ENCODE data around the gene FAM111A. TPM values are rescaled to one million over a fixed set of nuclear protein-coding genes. Genes with fewer than 3 reads are reported as not detected.
A peak's percentile ranks its signal among the peaks of the same experiment; 100 is the strongest.
"Not testable (repeated sequence)": the region's sequence is repeated elsewhere in the genome, so short reads cannot be mapped to it uniquely, and the experiment has no call there.

FAM111A gene
- total and polyA plus RNA-seq, 10 of the 15 experiments (the other 5 are each of a cell fraction or from before 2014, with no cell fraction given) = 26.6 to 95.0 (median 67.5) TPM

GRCh38 chr11:59135648-59136461, 6.8 kb upstream of the FAM111A start (continued):
- no peak for TF ChIP-seq MEF2B (IDR thresholded peaks at IDR 0.05; ENCODE audit: partially characterized antibody, poor library complexity, severe bottlenecking)
- TF ChIP-seq TCF3 (IDR thresholded peaks at IDR 0.05; ENCODE audit: borderline replicate concordance, insufficient read depth, low read depth, low read length) = no peak
- TF ChIP-seq IKZF2 (IDR thresholded peaks at IDR 0.05) = no peak
- TF ChIP-seq SRF (IDR thresholded peaks at IDR 0.05; ENCODE audit: low read depth in 2 of 2, low read length in 2 of 2) = 0 out of 4 replicates have a peak, but pooled peaks of 1 of the 2 experiments have one; percentile 16
- TF ChIP-seq ATF3 (IDR thresholded peaks at IDR 0.05; ENCODE audit: borderline replicate concordance, extremely low read depth, low read depth, low read length) = no peak
- TF ChIP-seq TCF12 (IDR thresholded peaks at IDR 0.05; ENCODE audit: low read depth, low read length) = no peak
- peak; percentile 36; the same call in 1 of the 2 replicates for TF ChIP-seq PKNOX1 (IDR thresholded peaks at IDR 0.05)
- no peak for TF ChIP-seq RFX5 (IDR thresholded peaks at IDR 0.05; ENCODE audit: low read depth, low read length)
- no peak for TF ChIP-seq RBBP5 (conservative IDR thresholded peaks at IDR 0.05)
- TF ChIP-seq NR2C2 (IDR thresholded peaks at IDR 0.05; ENCODE audit: borderline replicate concordance, control insufficient read depth, insufficient read length, low read depth) = no peak
- TF ChIP-seq PML (IDR thresholded peaks at IDR 0.05; ENCODE audit: low read length) = no peak

- H3K27me3 ChIP-seq (replicated peaks in 1 of 2; ENCODE audit: control insufficient read depth in 2 of 2, insufficient read depth in 2 of 2, low read length in 1 of 2); H4K20me1 ChIP-seq (ENCODE audit: control insufficient read depth, insufficient read depth); H3K9me3 ChIP-seq (replicated peaks; ENCODE audit: control insufficient read depth, insufficient read depth, low read length); H2AFZ ChIP-seq (ENCODE audit: control insufficient read depth, low read depth, low read length); H3K4me1 ChIP-seq (ENCODE audit: control insufficient read depth, insufficient read depth, low read length); FAIRE-seq; ATAC-seq; POLR2A ChIA-PET; H3K79me2 ChIP-seq (ENCODE audit: control insufficient read depth, insufficient read depth, low read length); H3K4me3 ChIP-seq; H3K36me3 ChIP-seq (ENCODE audit: control insufficient read depth in 2 of 2, insufficient read depth in 2 of 2, low read length in 1 of 2); H3K9ac ChIP-seq (ENCODE audit: control insufficient read depth, insufficient read depth, low read length); in situ Hi-C loops (cut with MboI); H3K4me2 ChIP-seq (ENCODE audit: control insufficient read depth, insufficient read depth); H3K27ac ChIP-seq (ENCODE audit: control insufficient read depth, insufficient read depth); BruUV-seq (replicated peaks); DNase-seq (ENCODE audit: low read depth, low spot score): not testable (repeated sequence)
- RAD21 ChIA-PET (ENCODE audit: unreplicated experiment) = interaction anchor here (1.2 to 3.7 kb wide), 10 partner anchors 11 to 78 kb away, joined by 3 to 33 read pairs (median 8); partner anchors contain the start of gene FAM111B
- intact Hi-C loops (cut with micrococcal nuclease; ENCODE audit: unreplicated experiment) = loop anchor here (1.0 to 10.0 kb wide), 6 partner anchors 39 to 482 kb away; no protein-coding TSS in a partner anchor
- 63% methylated on average over 6 of the region's 6 CpGs for WGBS (ENCODE audit: insufficient coverage, insufficient replicate concordance, low lambda C conversion rate, missing lambda C conversion rate)
- SMC1A ChIA-PET (ENCODE audit: uncharacterized antibody, unreplicated experiment) = interaction anchor here (0.8 to 3.6 kb wide), 13 partner anchors 8 to 294 kb away, joined by 3 to 28 read pairs (median 6); partner anchors contain the start of gene FAM111B
- CTCF ChIA-PET = interaction anchor here (0.6 to 3.1 kb wide), 37 partner anchors 8 to 560 kb away, joined by 3 to 49 read pairs (median 6); partner anchors contain the start of genes DTX4, FAM111B and OR5A1
Measured at GRCh38 chr11:59136551-59136950, 6.1 kb upstream of the FAM111A start.

Measured in GM12878 (cell line).